Testis (tissue), 3 donors: ENCODE measurements around the gene MYO15B. TPM values are rescaled to one million over a fixed set of nuclear protein-coding genes. Genes with fewer than 3 reads are reported as not detected.

ENCODE experiments used
- DNase-seq: peaks from one replicate; pipeline ENCODE4 v3.0.0-alpha.2; 2019
- H3K27ac ChIP-seq, 2 donors: fragments of 200-600 bp; sonication (generic); one replicate each; pipeline ENCODE4 v1.5.1; 2019
- H3K27me3 ChIP-seq: fragments of 200-600 bp; sonication (generic); one replicate; pipeline ENCODE4 v1.5.1; 2019
- H3K36me3 ChIP-seq: fragments of 200-600 bp; sonication (generic); one replicate; pipeline ENCODE4 v1.5.1; 2017; ENCODE audit warnings: low read depth; ENCODE audit errors: missing control alignments
- H3K4me1 ChIP-seq: fragments of 200-600 bp; sonication (generic); one replicate; pipeline ENCODE4 v1.5.1; 2019
- H3K4me3 ChIP-seq, 2 donors: fragments of 200-600 bp; sonication (generic); one replicate each; pipeline ENCODE4 v1.5.1; 2017 to 2019
- H3K9me3 ChIP-seq: fragments of 200-600 bp; sonication (generic); one replicate; pipeline ENCODE4 v1.5.1; 2017
- CTCF ChIP-seq, 3 experiments: fragments of 450-650 bp in 2 of 3; fragments of 200-600 bp in 1 of 3; sonication (generic) in 1 of 3; IDR thresholded peaks; one replicate each; pipeline ENCODE4 v1.5.1; 2016 to 2019; ENCODE audit warnings: antibody characterized with exemption in 3 of 3, mild to moderate bottlenecking in 2 of 3, moderate library complexity in 1 of 3
- POLR2A ChIP-seq: fragments of 450-650 bp; IDR thresholded peaks from one replicate; pipeline ENCODE4 v1.6.1; 2017; ENCODE audit warnings: antibody characterized with exemption, mild to moderate bottlenecking, moderate library complexity
- WGBS, 2 donors: methylation state at CpG; one replicate each; pipeline ENCODE4 v1.1.5; 2018; 5-methylcytosine and 5-hydroxymethylcytosine counted together
- intact Hi-C: fragments of 100-400 bp; cut with DNase I; formaldehyde crosslinking; loops from one replicate; pipeline ENCODE4 v1.15.1; 2023; ENCODE audit warnings: low total_unique reads
- polyA plus RNA-seq: library from polyadenylated mRNA; stranded (reverse); fragments of 350-450 nt; fragmentation: Illumina TruSeq; extraction: RNeasy Lipid Tissue Mini Kit (QIAGEN cat#74804); gene quantifications from one replicate; pipeline ENCODE4 v1.2.3, GENCODE V29; 2014; ENCODE audit warnings: low read depth, low replicate concordance; ENCODE audit not compliant: insufficient read depth
- total RNA-seq, 2 donors: library from RNA; depleted of rRNA; stranded (reverse); fragments of >200 nt; gene quantifications; one replicate each; pipeline ENCODE4 v1.2.3, GENCODE V29; 2016

Gene MYO15B
- total and polyA plus RNA-seq, 3 donors from 2014 or later: 70.4 to 142 (median 139) TPM

- Histone ChIP-seq H3K36me3 (no peaks in the 10 kb centered on the region), H3K9me3 (no peaks in the 10 kb centered on the region), H3K4me3 (no peak overlapping the region), H3K4me1 (no peaks in the 10 kb centered on the region), H3K27me3 (no peaks in the 10 kb centered on the region), H3K27ac (no peak overlapping the region)
- 67 to 79% methylated on average over 12 to 21 of the region's 22 CpGs for WGBS, 2 donors
- intact Hi-C loops: no loop called here
- TF ChIP-seq POLR2A (no peak), CTCF (IDR thresholded peaks at IDR 0.05) (no peak)
- no peak for DNase-seq
These were observed 38.1 kb upstream of the MYO15B start for GRCh38 chr17:75549246-75550138.

DNA sequence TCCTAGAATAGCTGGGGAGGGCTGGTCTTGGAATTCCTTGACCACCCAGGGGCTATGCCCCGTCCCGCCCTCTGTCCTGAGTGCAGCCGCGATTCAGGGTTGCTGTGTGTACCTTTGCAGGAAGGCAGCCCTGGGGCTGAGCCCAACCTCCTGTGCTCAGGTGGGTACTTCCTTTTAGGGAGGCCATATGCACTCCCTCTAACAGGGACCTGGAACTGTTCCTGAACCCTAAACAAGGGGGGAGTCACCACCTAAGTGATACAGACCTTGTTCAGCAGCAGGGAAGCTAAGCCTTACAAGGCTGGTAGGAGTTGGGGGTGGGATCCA, 37.5 kb upstream of the MYO15B start:
- no peak for DNase-seq
- no peak overlapping the region for H3K27ac ChIP-seq

GRCh38 chr17:75551266-75551665, 36.3 kb upstream of the MYO15B start:
- WGBS, 2 donors: 66 to 81% methylated on average over 7 of the region's 7 CpGs
- TF ChIP-seq POLR2A (no peak), CTCF (IDR thresholded peaks at IDR 0.05) (no peak)
- no peaks in the 10 kb centered on the region for H3K9me3 ChIP-seq
- no peaks in the 10 kb centered on the region for H3K27me3 ChIP-seq
- H3K36me3 ChIP-seq: no peaks in the 10 kb centered on the region
- no peaks in the 10 kb centered on the region for H3K4me1 ChIP-seq
- peak; percentile 35 for DNase-seq
- no peak overlapping the region for H3K4me3 ChIP-seq
- intact Hi-C loops: no loop called here
- H3K27ac ChIP-seq: no peak overlapping the region

More for the DNA sequence above, 37.5 kb upstream of the MYO15B start:
- intact Hi-C loops: no loop called here
- H3K4me3 ChIP-seq: no peak overlapping the region
- H3K36me3 ChIP-seq: no peaks in the 10 kb centered on the region
- no peaks in the 10 kb centered on the region for H3K27me3 ChIP-seq
- WGBS, 2 donors: 89% methylated on average over 4 of the region's 4 CpGs; no CpG with 5 or more reads in 1 of the 2 donors
- H3K4me1 ChIP-seq: no peaks in the 10 kb centered on the region
- no peaks in the 10 kb centered on the region for H3K9me3 ChIP-seq
- TF ChIP-seq CTCF (IDR thresholded peaks at IDR 0.05) (no peak), POLR2A (no peak)

DNA sequence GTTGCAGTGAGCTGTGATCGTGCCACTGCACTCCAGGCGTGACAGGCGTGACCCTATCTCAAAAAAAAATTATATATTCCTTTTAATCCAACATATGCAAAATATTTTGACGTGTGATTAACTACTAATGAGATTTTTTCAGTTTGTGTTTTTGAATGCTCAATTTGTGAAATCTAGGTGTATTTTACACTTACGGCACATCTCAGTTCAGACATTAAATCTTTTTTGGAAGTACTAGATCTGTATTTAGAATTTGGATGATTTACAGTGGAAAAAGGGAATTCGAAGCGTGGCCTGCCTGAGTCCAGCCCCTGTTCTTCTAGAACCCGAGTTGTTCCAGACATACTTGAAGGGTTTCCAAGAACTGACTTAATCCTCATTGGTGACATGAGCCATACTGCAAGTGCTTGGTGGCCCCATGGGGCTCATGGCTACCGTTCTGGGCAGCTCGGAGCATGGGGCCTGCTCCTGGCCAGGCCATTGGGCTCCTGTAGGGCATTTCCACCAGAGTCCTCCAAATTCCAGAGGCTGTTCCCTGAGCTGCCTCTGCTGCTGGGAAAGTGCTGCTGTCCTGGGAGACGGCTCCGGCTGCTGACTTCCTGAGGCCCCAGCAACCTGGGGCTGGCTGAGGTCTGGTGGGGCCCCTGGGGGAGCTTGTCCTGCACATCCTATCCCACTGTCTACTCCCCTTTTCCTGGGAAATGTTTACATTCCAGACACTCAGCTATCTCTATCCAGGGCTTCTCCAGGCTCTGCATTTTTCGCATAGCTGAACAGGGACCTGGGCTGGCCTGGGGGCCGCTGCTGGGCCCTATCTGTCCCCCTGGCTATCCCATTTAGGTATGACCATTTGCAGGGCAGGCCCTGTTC, 34.9 kb upstream of the MYO15B start:
- H3K36me3 ChIP-seq: no peaks in the 10 kb centered on the region
- peaks cover 6% of the 10 kb centered on the region for H3K4me1 ChIP-seq
- 79 to 84% methylated on average over 14 of the region's 14 CpGs for WGBS, 2 donors
- intact Hi-C loops: no loop called here
- H3K27me3 ChIP-seq: no peaks in the 10 kb centered on the region
- H3K9me3 ChIP-seq: no peaks in the 10 kb centered on the region
- no peak overlapping the region for H3K4me3 ChIP-seq
- TF ChIP-seq POLR2A: no peak
- no peak for TF ChIP-seq CTCF (IDR thresholded peaks at IDR 0.05)
- DNase-seq: no peak
- H3K27ac ChIP-seq: no peak overlapping the region
